ENCODE results near the gene AFAP1L2. TPM values are rescaled to one million over a fixed set of nuclear protein-coding genes. Genes with fewer than 3 reads are reported as not detected.

The AFAP1L2 gene
- total RNA-seq, 3 donors from 2014 or later: 4.2 to 43.9 (median 20.0) TPM

DNA sequence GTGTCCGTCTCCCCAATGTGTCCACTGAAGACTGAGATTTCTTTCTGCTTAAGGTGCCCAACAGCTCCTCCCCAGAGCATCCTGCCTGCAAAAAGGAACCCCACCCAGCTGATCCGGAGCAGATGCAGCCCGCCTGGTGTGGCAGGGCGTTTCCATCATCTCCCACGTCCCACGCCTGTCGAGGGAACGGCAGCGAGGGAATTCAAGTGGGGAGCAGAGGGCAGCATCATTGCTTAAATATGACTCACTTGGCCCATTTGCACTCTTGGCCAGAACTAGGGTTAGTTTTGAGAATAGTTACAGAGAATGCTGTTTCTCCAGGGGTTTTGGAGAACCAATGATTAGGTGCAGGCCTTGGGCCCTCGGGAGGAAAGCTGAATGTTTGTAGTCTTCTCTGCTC is 144.5 kb downstream of the AFAP1L2 start:
- Histone ChIP-seq H3K27me3 (no peaks in the 10 kb centered on the region), H3K9me3 (no peaks in the 10 kb centered on the region), H3K4me3 (no peak overlapping the region), H3K4me1 (no peaks in the 10 kb centered on the region), H3K27ac (peak overlapping the region in 1 of 2 donors; percentile 46), H3K36me3 (no peaks in the 10 kb centered on the region)
- no peak for DNase-seq (ENCODE audit: low spot score in 2 of 2)
- peak in 1 of 3 donors; percentile 37 for TF ChIP-seq POLR2AphosphoS5 (IDR thresholded peaks at IDR 0.05)
- TF ChIP-seq CTCF (IDR thresholded peaks at IDR 0.05): no peak
- TF ChIP-seq POLR2A (IDR thresholded peaks at IDR 0.05): no peak
- intact Hi-C loops (cut with DNase I; ENCODE audit: low total_unique reads): no loop called here

DNA sequence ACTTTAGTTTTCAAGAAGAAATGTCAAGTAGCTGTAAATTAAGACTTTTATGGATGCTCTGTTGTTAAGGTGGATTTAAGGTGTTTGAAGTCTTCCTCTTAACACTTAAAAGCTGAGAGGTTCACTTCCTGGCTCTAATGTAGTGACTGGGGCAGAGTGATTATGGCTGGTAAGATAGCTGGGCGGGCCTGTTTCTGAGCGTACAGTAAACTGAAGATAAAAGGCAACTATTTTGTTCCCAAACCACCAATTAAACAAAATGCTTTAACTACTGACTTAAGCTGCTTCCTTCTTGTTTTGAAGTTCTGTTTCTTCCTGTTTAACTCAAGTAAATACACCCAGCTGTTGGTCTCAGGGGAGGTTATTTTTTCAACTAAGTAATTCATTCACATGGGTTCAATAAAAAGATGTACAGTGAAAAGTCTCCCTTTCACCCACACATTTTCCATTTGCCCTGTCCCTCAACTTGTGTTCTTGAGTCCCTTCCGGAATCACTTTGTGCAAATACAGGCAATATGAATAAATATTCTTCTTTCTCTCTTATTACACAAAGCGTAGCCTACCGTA is 145.9 kb downstream of the AFAP1L2 start:
- H3K4me3 ChIP-seq: no peak overlapping the region
- H3K27me3 ChIP-seq: no peaks in the 10 kb centered on the region
- no peaks in the 10 kb centered on the region for H3K36me3 ChIP-seq
- TF ChIP-seq POLR2AphosphoS5 (IDR thresholded peaks at IDR 0.05): no peak
- no peak for TF ChIP-seq CTCF (IDR thresholded peaks at IDR 0.05)
- no peak for TF ChIP-seq POLR2A (IDR thresholded peaks at IDR 0.05)
- H3K27ac ChIP-seq: no peak overlapping the region
- H3K9me3 ChIP-seq: no peaks in the 10 kb centered on the region
- intact Hi-C loops (cut with DNase I; ENCODE audit: low total_unique reads): no loop called here
- no peaks in the 10 kb centered on the region for H3K4me1 ChIP-seq
- no peak for DNase-seq (ENCODE audit: low spot score in 2 of 2)

DNA sequence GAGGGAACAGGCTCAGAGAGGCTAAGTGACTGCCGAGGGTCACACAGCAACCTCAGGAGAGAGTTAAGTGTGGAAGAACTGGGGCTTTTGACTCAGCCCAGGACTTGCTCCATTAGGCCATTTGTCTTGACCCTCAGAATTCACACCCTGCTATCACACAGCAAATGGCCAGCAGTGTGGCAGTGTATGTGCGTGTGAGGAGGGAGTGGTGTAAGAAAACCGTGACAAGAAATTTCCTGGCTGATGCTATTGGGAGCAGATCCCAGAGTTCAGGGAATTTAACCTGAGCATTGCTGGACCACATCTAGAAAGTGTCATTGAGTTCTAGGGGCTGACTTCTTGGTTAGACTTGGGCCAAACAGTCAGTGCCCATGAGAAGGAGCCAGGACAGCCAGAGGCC is 146.8 kb downstream of the AFAP1L2 start:
- Histone ChIP-seq H3K27ac (no peak overlapping the region), H3K4me1 (no peaks in the 10 kb centered on the region), H3K4me3 (no peak overlapping the region), H3K9me3 (no peaks in the 10 kb centered on the region), H3K36me3 (no peaks in the 10 kb centered on the region), H3K27me3 (no peaks in the 10 kb centered on the region)
- no peak for TF ChIP-seq POLR2A (IDR thresholded peaks at IDR 0.05)
- TF ChIP-seq CTCF (IDR thresholded peaks at IDR 0.05): no peak
- TF ChIP-seq POLR2AphosphoS5 (IDR thresholded peaks at IDR 0.05): no peak
- intact Hi-C loops (cut with DNase I; ENCODE audit: low total_unique reads): no loop called here
- DNase-seq (ENCODE audit: low spot score in 2 of 2): no peak

DNA sequence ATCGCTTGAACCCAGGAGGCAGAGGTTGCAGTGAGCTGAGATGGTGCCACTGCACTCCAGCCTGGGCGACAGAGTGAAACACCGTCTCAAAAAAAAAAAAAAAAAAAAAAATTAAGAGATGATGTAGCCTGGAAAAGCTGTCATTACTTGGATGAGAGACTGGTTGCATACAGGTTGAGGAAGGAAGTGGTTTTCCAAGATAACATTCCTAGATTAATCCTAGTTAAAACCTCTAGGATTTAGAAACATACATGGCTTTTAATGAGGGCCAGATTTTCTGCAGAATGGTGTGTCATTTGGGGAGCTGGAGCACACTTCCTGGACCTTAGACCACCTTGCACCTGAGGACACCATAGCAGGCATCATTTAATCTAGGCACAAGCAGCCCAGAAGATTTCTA is 147.5 kb downstream of the AFAP1L2 start:
- TF ChIP-seq POLR2AphosphoS5 (IDR thresholded peaks at IDR 0.05): no peak
- TF ChIP-seq POLR2A (IDR thresholded peaks at IDR 0.05): no peak
- no peak for TF ChIP-seq CTCF (IDR thresholded peaks at IDR 0.05)
- intact Hi-C loops (cut with DNase I; ENCODE audit: low total_unique reads): no loop called here
- no peak overlapping the region for H3K4me3 ChIP-seq
- no peaks in the 10 kb centered on the region for H3K36me3 ChIP-seq
- no peak for DNase-seq (ENCODE audit: low spot score in 2 of 2)
- H3K4me1 ChIP-seq: no peaks in the 10 kb centered on the region
- no peaks in the 10 kb centered on the region for H3K27me3 ChIP-seq
- no peak overlapping the region for H3K27ac ChIP-seq
- no peaks in the 10 kb centered on the region for H3K9me3 ChIP-seq

GRCh38 chr10:114256008-114256765 is 148.1 kb downstream of the AFAP1L2 start:
- H3K27me3 ChIP-seq: no peaks in the 10 kb centered on the region
- H3K27ac ChIP-seq: no peak overlapping the region
- no peak overlapping the region for H3K4me3 ChIP-seq
- H3K36me3 ChIP-seq: no peaks in the 10 kb centered on the region
- no peaks in the 10 kb centered on the region for H3K4me1 ChIP-seq
- no peaks in the 10 kb centered on the region for H3K9me3 ChIP-seq
- no peak for DNase-seq (ENCODE audit: low spot score in 2 of 2)
- TF ChIP-seq POLR2AphosphoS5 (IDR thresholded peaks at IDR 0.05) (no peak), CTCF (IDR thresholded peaks at IDR 0.05) (no peak), POLR2A (IDR thresholded peaks at IDR 0.05) (no peak)
- intact Hi-C loops (cut with DNase I; ENCODE audit: low total_unique reads): no loop called here
